ENCODE measurements around the gene FBXW7.
A peak's percentile ranks its signal among the peaks of the same experiment; 100 is the strongest.

FBXW7 gene

GRCh38 chr4:152382057-152382785 lies 153.7 kb downstream of the FBXW7 start:
- H2BK120ac ChIP-seq (ENCODE audit: low read depth, low read length), result no peak overlapping the region
- no peaks in the 10 kb centered on the region for H3K4me1 ChIP-seq (ENCODE audit: control insufficient read depth, insufficient read depth, low read depth, low read length)
- H3K27me3 ChIP-seq (ENCODE audit: control insufficient read depth in 1 of 2, insufficient read depth in 1 of 2, low read length in 2 of 2), result no peaks in the 10 kb centered on the region
- no peak overlapping the region for H2AK5ac ChIP-seq (ENCODE audit: low read length, severe bottlenecking)
- WGBS, result 94% methylated on average over 2 of the region's 4 CpGs
- H3K36me3 ChIP-seq (ENCODE audit: control insufficient read depth in 1 of 2, insufficient read depth in 2 of 2, low read depth in 1 of 2, low read length in 2 of 2), result no peaks in the 10 kb centered on the region
- no peak overlapping the region for H3K27ac ChIP-seq (ENCODE audit: low read length, poor library complexity, severe bottlenecking)
- H3K4me2 ChIP-seq (ENCODE audit: low read length, poor library complexity, severe bottlenecking), result no peak overlapping the region
- peak; percentile 37 for DNase-seq
- peak overlapping the region; percentile 82 for H3K9ac ChIP-seq (ENCODE audit: low read length)
- no peak overlapping the region for H3K4ac ChIP-seq (ENCODE audit: low read depth in 1 of 2, low read length in 2 of 2)
- H2BK5ac ChIP-seq (ENCODE audit: low read depth, low read length, poor library complexity, severe bottlenecking), result no peak overlapping the region
- H3K18ac ChIP-seq (ENCODE audit: low read depth in 1 of 2, low read length in 2 of 2), result no peak overlapping the region
- no peak overlapping the region for H3K14ac ChIP-seq (ENCODE audit: low read length in 2 of 2)
- H3K9me3 ChIP-seq (ENCODE audit: control insufficient read depth, low read length), result no peaks in the 10 kb centered on the region
- H3K23ac ChIP-seq (ENCODE audit: low read length in 2 of 2), result no peak overlapping the region
- no peak overlapping the region for H2BK12ac ChIP-seq (ENCODE audit: low read length in 2 of 2)
- H2BK15ac ChIP-seq (ENCODE audit: low read depth, poor library complexity, severe bottlenecking), result no peak overlapping the region
- H2AFZ ChIP-seq (ENCODE audit: low read depth, low read length), result no peak overlapping the region
- H4K8ac ChIP-seq (ENCODE audit: low read length), result no peak overlapping the region
- no peak overlapping the region for H4K91ac ChIP-seq (ENCODE audit: low read length)
- peak overlapping the region in 1 of 2 experiments; percentile 67 for H3K4me3 ChIP-seq (ENCODE audit: insufficient read depth in 1 of 2, low read depth in 1 of 2, low read length in 2 of 2)
- H3K79me1 ChIP-seq (replicated peaks; ENCODE audit: low read length, poor library complexity, severe bottlenecking), result peaks cover 10% of the 10 kb centered on the region

GRCh38 chr4:152380919-152381318 lies 155.0 kb downstream of the FBXW7 start:
- Histone ChIP-seq H2BK12ac (ENCODE audit: low read length in 2 of 2) (no peak overlapping the region), H3K4me3 (ENCODE audit: insufficient read depth in 1 of 2, low read depth in 1 of 2, low read length in 2 of 2) (no peak overlapping the region), H3K27me3 (ENCODE audit: control insufficient read depth in 1 of 2, insufficient read depth in 1 of 2, low read length in 2 of 2) (no peaks in the 10 kb centered on the region), H3K79me1 (replicated peaks; ENCODE audit: low read length, poor library complexity, severe bottlenecking) (peaks cover 12% of the 10 kb centered on the region), H2BK120ac (ENCODE audit: low read depth, low read length) (no peak overlapping the region), H3K18ac (ENCODE audit: low read depth in 1 of 2, low read length in 2 of 2) (no peak overlapping the region), H2AFZ (ENCODE audit: low read depth, low read length) (no peak overlapping the region), H3K4me2 (ENCODE audit: low read length, poor library complexity, severe bottlenecking) (no peak overlapping the region), H2AK5ac (ENCODE audit: low read length, severe bottlenecking) (no peak overlapping the region), H3K9ac (ENCODE audit: low read length) (no peak overlapping the region), H2BK15ac (ENCODE audit: low read depth, poor library complexity, severe bottlenecking) (no peak overlapping the region), H3K36me3 (ENCODE audit: control insufficient read depth in 1 of 2, insufficient read depth in 2 of 2, low read depth in 1 of 2, low read length in 2 of 2) (no peaks in the 10 kb centered on the region), H3K27ac (ENCODE audit: low read length, poor library complexity, severe bottlenecking) (no peak overlapping the region), H3K9me3 (ENCODE audit: control insufficient read depth, low read length) (no peaks in the 10 kb centered on the region), H4K91ac (ENCODE audit: low read length) (no peak overlapping the region), H3K23ac (ENCODE audit: low read length in 2 of 2) (no peak overlapping the region), H2BK5ac (ENCODE audit: low read depth, low read length, poor library complexity, severe bottlenecking) (no peak overlapping the region), H3K4ac (ENCODE audit: low read depth in 1 of 2, low read length in 2 of 2) (no peak overlapping the region), H3K14ac (ENCODE audit: low read length in 2 of 2) (no peak overlapping the region), H3K4me1 (ENCODE audit: control insufficient read depth, insufficient read depth, low read depth, low read length) (no peaks in the 10 kb centered on the region), H4K8ac (ENCODE audit: low read length) (no peak overlapping the region)
- no peak for DNase-seq
- WGBS, result no CpG with 5 or more reads among the region's 2 CpGs

- Histone ChIP-seq H2BK120ac (ENCODE audit: low read depth, low read length) (no peak overlapping the region), H3K9ac (ENCODE audit: low read length) (no peak overlapping the region), H2BK5ac (ENCODE audit: low read depth, low read length, poor library complexity, severe bottlenecking) (no peak overlapping the region), H3K4ac (ENCODE audit: low read depth in 1 of 2, low read length in 2 of 2) (no peak overlapping the region), H4K91ac (ENCODE audit: low read length) (no peak overlapping the region), H3K9me3 (ENCODE audit: control insufficient read depth, low read length) (no peaks in the 10 kb centered on the region), H3K36me3 (ENCODE audit: control insufficient read depth in 1 of 2, insufficient read depth in 2 of 2, low read depth in 1 of 2, low read length in 2 of 2) (no peaks in the 10 kb centered on the region), H2BK12ac (ENCODE audit: low read length in 2 of 2) (no peak overlapping the region), H2AFZ (ENCODE audit: low read depth, low read length) (no peak overlapping the region), H3K27me3 (ENCODE audit: control insufficient read depth in 1 of 2, insufficient read depth in 1 of 2, low read length in 2 of 2) (no peaks in the 10 kb centered on the region), H2AK5ac (ENCODE audit: low read length, severe bottlenecking) (no peak overlapping the region), H3K23ac (ENCODE audit: low read length in 2 of 2) (no peak overlapping the region), H3K14ac (ENCODE audit: low read length in 2 of 2) (no peak overlapping the region), H3K79me1 (replicated peaks; ENCODE audit: low read length, poor library complexity, severe bottlenecking) (peaks cover 12% of the 10 kb centered on the region), H4K8ac (ENCODE audit: low read length) (no peak overlapping the region), H3K4me1 (ENCODE audit: control insufficient read depth, insufficient read depth, low read depth, low read length) (no peaks in the 10 kb centered on the region), H3K4me2 (ENCODE audit: low read length, poor library complexity, severe bottlenecking) (no peak overlapping the region), H3K27ac (ENCODE audit: low read length, poor library complexity, severe bottlenecking) (no peak overlapping the region), H3K18ac (ENCODE audit: low read depth in 1 of 2, low read length in 2 of 2) (no peak overlapping the region), H2BK15ac (ENCODE audit: low read depth, poor library complexity, severe bottlenecking) (no peak overlapping the region), H3K4me3 (ENCODE audit: insufficient read depth in 1 of 2, low read depth in 1 of 2, low read length in 2 of 2) (no peak overlapping the region)
- DNase-seq, result no peak
- WGBS, result no CpG with 5 or more reads among the region's 3 CpGs
Observed at GRCh38 chr4:152380185-152380584, 155.7 kb downstream of the FBXW7 start.

GRCh38 chr4:152374606-152375285 lies 161.1 kb downstream of the FBXW7 start:
- H3K36me3 ChIP-seq (ENCODE audit: control insufficient read depth in 1 of 2, insufficient read depth in 2 of 2, low read depth in 1 of 2, low read length in 2 of 2), result no peaks in the 10 kb centered on the region

More at GRCh38 chr4:152374606-152375285, 161.1 kb downstream of the FBXW7 start:
- Histone ChIP-seq H2AFZ (ENCODE audit: low read depth, low read length) (no peak overlapping the region), H3K18ac (ENCODE audit: low read depth in 1 of 2, low read length in 2 of 2) (no peak overlapping the region), H3K9ac (ENCODE audit: low read length) (no peak overlapping the region), H3K4me3 (ENCODE audit: insufficient read depth in 1 of 2, low read depth in 1 of 2, low read length in 2 of 2) (no peak overlapping the region), H2BK12ac (ENCODE audit: low read length in 2 of 2) (no peak overlapping the region), H2BK120ac (ENCODE audit: low read depth, low read length) (no peak overlapping the region), H3K79me1 (replicated peaks; ENCODE audit: low read length, poor library complexity, severe bottlenecking) (peaks cover 14% of the 10 kb centered on the region), H3K27ac (ENCODE audit: low read length, poor library complexity, severe bottlenecking) (no peak overlapping the region), H3K9me3 (ENCODE audit: control insufficient read depth, low read length) (no peaks in the 10 kb centered on the region), H2AK5ac (ENCODE audit: low read length, severe bottlenecking) (no peak overlapping the region), H2BK15ac (ENCODE audit: low read depth, poor library complexity, severe bottlenecking) (no peak overlapping the region), H3K27me3 (ENCODE audit: control insufficient read depth in 1 of 2, insufficient read depth in 1 of 2, low read length in 2 of 2) (no peaks in the 10 kb centered on the region), H3K23ac (ENCODE audit: low read length in 2 of 2) (no peak overlapping the region), H4K91ac (ENCODE audit: low read length) (no peak overlapping the region), H3K4me1 (ENCODE audit: control insufficient read depth, insufficient read depth, low read depth, low read length) (no peaks in the 10 kb centered on the region), H2BK5ac (ENCODE audit: low read depth, low read length, poor library complexity, severe bottlenecking) (no peak overlapping the region), H3K4ac (ENCODE audit: low read depth in 1 of 2, low read length in 2 of 2) (no peak overlapping the region), H3K4me2 (ENCODE audit: low read length, poor library complexity, severe bottlenecking) (no peak overlapping the region), H3K14ac (ENCODE audit: low read length in 2 of 2) (no peak overlapping the region), H4K8ac (ENCODE audit: low read length) (no peak overlapping the region)
- 96% methylated on average over 2 of the region's 3 CpGs for WGBS
- DNase-seq, result peak; percentile 19
